Left ventricle myocardium inferior (tissue), 1 donor: ENCODE measurements around the gene SKP2. TPM values are rescaled to one million over a fixed set of nuclear protein-coding genes. Genes with fewer than 3 reads are reported as not detected.
"Not testable (repeated sequence)": the region's sequence is repeated elsewhere in the genome, so short reads cannot be mapped to it uniquely, and the experiment has no call there.

Experiments
- DNase-seq: peaks from one replicate; pipeline ENCODE4 v3.0.0-alpha.2; 2020
- H3K27ac ChIP-seq: fragments of 200-600 bp; replicated peaks from 2 replicates; pipeline ENCODE4 v1.8.0; 2021
- H3K27me3 ChIP-seq: fragments of 200-600 bp; 2 replicates; pipeline ENCODE4 v1.8.0; 2021; ENCODE audit warnings: low read depth
- H3K36me3 ChIP-seq: fragments of 200-600 bp; 2 replicates; pipeline ENCODE4 v1.8.0; 2021
- H3K4me1 ChIP-seq: fragments of 200-600 bp; 2 replicates; pipeline ENCODE4 v1.8.0; 2021
- H3K4me3 ChIP-seq: fragments of 200-600 bp; 2 replicates; pipeline ENCODE4 v1.8.0; 2021; ENCODE audit warnings: mild to moderate bottlenecking, moderate library complexity
- H3K9me3 ChIP-seq: fragments of 200-600 bp; replicated peaks from 2 replicates; pipeline ENCODE4 v1.8.0; 2021
- intact Hi-C: fragments of 100-400 bp; cut with micrococcal nuclease; formaldehyde crosslinking; loops from one replicate; pipeline ENCODE4 v1.11.0; 2022
- total RNA-seq: library from RNA; stranded (reverse); fragmentation: NEBNext Ultra II Directional; extraction: Animal tissue kit (Norgen Biotek cat#: 25700); gene quantifications from one replicate; pipeline ENCODE4 v1.2.1, GENCODE V29; 2021
- TF ChIP-seq, protein P1 (sequence below): fragments of 200-600 bp; IDR thresholded peaks from 2 replicates; pipeline ENCODE4 v1.8.0; 2021; ENCODE audit warnings: antibody characterized with exemption, mild to moderate bottlenecking, borderline replicate concordance
- donor health status: DM: no; HTN: yes; CAD: no; lungs with severe emphysema.

SKP2 gene
- total RNA-seq, 1 donor from 2014 or later = 4.6 TPM

DNA sequence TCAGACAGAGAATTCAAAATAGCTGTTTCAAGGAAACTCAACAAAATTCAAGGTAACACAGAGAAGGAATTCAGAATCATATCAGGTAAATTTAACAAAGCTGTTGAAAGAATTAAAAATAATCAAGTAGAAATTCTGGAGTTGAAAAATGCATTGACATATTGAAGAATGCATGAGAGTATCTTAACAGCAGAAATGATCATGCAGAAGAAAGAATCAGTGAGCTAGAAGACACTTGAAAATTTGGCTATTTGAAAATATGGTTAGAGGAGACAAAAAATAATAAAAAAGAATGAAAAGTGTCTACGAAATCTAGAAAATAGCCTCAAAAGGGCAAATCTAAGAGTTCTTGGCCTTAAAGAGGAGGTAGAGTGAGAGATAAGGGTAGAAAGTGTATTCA is 23.1 kb upstream of the SKP2 start:
- intact Hi-C loops = no loop called here
- Histone ChIP-seq H3K36me3 (peaks cover 50% of the 10 kb centered on the region), H3K4me1 (peaks cover 15% of the 10 kb centered on the region), H3K4me3 (no peak overlapping the region), H3K9me3 (peaks cover 13% of the 10 kb centered on the region), H3K27me3 (no peaks in the 10 kb centered on the region), H3K27ac (no peak overlapping the region)
- DNase-seq = no peak
- TF ChIP-seq, protein P1, sequence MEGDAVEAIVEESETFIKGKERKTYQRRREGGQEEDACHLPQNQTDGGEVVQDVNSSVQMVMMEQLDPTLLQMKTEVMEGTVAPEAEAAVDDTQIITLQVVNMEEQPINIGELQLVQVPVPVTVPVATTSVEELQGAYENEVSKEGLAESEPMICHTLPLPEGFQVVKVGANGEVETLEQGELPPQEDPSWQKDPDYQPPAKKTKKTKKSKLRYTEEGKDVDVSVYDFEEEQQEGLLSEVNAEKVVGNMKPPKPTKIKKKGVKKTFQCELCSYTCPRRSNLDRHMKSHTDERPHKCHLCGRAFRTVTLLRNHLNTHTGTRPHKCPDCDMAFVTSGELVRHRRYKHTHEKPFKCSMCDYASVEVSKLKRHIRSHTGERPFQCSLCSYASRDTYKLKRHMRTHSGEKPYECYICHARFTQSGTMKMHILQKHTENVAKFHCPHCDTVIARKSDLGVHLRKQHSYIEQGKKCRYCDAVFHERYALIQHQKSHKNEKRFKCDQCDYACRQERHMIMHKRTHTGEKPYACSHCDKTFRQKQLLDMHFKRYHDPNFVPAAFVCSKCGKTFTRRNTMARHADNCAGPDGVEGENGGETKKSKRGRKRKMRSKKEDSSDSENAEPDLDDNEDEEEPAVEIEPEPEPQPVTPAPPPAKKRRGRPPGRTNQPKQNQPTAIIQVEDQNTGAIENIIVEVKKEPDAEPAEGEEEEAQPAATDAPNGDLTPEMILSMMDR = no peak

DNA sequence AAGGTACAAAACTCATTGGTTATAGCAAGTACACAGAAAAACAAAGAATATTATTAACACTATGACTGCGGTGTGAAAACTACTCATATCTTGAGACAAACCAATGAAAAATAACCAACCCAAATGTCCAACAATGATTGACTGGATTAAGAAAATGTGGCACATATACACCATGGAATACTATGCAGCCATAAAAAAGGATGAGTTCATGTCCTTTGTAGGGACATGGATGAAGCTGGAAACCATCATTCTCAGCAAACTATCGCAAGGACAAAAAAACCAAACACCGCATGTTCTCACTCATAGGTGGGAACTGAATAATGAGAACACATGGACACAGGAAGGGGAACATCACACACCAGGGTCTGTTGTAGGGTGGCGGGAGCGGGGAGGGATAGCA is 22.2 kb upstream of the SKP2 start:
- H3K27ac ChIP-seq, intact Hi-C loops, DNase-seq, H3K4me3 ChIP-seq, H3K27me3 ChIP-seq: not testable (repeated sequence)
- H3K36me3 ChIP-seq = peaks cover 52% of the 10 kb centered on the region
- peaks cover 11% of the 10 kb centered on the region for H3K4me1 ChIP-seq
- H3K9me3 ChIP-seq = peaks cover 13% of the 10 kb centered on the region

DNA sequence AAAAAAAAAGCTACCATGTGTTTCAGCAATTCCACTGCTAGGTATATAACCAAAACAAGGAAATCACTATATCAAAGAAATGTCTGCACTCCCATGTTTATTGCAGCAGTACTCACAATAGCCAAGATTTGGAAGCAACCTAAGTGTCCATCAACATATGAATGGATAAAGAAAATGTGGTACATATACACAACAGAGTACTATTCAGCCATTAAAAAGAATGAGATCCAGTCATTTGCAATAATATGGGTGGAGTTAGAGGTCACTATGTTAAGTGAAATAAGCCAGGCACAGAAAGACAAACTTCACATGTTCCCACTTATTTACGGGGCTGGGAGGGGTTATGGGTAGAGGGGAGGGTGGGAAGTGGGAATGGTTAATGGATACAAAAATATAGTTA is 18.9 kb upstream of the SKP2 start:
- H3K27me3 ChIP-seq, H3K27ac ChIP-seq, DNase-seq, H3K4me1 ChIP-seq, H3K4me3 ChIP-seq, intact Hi-C loops: not testable (repeated sequence)
- Histone ChIP-seq H3K36me3 (peaks cover 60% of the 10 kb centered on the region), H3K9me3 (peaks cover 13% of the 10 kb centered on the region)

DNA sequence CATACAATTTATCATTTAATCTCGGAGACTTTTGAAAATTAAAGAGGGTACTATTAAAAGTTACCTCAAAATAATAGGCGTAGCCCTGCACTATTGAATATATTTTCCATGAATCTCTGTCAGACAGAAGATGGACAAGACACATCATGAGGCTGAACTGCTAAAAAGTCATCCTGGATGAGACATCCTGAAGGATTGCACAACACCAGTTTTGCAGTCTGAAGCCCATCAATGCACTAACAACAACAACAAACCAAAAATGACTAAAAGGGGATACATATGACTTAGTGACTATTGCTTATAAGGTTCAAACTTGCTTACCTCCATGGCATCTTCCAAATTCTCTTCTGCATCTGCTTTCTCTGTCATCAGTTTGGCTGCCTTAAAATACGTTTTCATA is 15.9 kb upstream of the SKP2 start:
- no peaks in the 10 kb centered on the region for H3K27me3 ChIP-seq
- TF ChIP-seq, protein P1 = no peak
- intact Hi-C loops = no loop called here
- H3K4me1 ChIP-seq = no peaks in the 10 kb centered on the region
- peaks cover 66% of the 10 kb centered on the region for H3K36me3 ChIP-seq
- DNase-seq = no peak
- H3K9me3 ChIP-seq = no peaks in the 10 kb centered on the region
- H3K4me3 ChIP-seq = no peak overlapping the region
- H3K27ac ChIP-seq = no peak overlapping the region

DNA sequence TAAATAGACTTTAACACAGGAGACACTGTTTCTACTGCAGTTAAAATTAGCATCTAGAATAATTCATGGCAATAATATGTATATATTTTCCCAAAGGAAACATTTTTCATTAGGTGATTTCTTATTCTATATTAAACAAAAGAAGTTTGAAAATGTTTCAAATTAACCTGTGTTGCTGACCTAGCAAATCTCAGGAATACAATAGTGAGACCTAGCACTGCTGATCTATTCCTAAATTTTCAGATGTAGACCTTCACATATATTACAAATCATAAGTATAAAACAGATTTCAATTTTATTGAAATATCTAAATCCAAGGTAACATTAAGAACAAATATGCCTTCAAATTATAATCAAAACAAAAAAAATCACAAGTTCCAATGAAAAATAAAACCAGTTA is 15.3 kb upstream of the SKP2 start:
- no peak for DNase-seq
- intact Hi-C loops = no loop called here
- Histone ChIP-seq H3K4me3 (no peak overlapping the region), H3K36me3 (peaks cover 69% of the 10 kb centered on the region), H3K27me3 (no peaks in the 10 kb centered on the region), H3K4me1 (no peaks in the 10 kb centered on the region), H3K27ac (no peak overlapping the region), H3K9me3 (no peaks in the 10 kb centered on the region)
- TF ChIP-seq, protein P1 = no peak

DNA sequence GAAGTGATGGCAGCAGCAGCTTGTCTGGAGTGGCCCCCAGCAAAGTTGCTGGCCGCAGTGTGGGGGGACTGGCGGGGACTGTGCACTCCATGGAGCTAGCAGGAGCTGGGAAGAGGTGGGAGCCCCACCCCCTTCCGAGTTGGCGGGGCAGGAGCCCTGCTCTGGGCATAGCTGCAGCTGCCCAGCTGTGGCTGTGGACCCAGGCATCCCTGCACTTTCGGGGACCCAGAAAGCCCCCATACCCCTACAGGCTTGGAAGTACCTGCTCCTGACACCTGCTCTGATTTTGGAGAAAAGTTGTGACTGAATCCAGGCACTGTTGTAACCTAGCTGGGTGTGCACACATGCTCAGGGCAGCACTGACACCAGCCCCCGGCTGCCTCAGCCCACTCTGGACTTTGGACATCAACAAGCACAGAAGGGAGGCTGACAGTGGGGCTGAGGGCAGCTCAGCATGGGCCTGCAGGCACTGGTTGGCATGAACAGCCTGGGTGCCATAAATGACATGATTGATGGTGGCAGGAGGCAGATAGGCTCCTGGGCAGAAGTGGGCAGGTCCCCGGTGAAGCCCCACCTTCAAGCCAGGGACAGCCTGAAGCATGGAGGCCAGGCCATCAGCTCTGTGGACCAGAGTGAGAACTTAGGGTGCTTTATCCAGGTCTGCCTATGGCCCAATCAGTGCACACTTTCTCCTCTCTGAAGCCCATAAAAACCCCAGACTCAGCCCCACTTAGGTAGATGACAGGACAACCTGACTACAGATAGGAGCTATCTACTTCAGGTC is 12.8 kb upstream of the SKP2 start:
- TF ChIP-seq, protein P1 = no peak
- no peak for DNase-seq
- intact Hi-C loops = no loop called here
- Histone ChIP-seq H3K4me3 (no peak overlapping the region), H3K27ac (no peak overlapping the region), H3K9me3 (no peaks in the 10 kb centered on the region), H3K4me1 (no peaks in the 10 kb centered on the region), H3K27me3 (no peaks in the 10 kb centered on the region), H3K36me3 (peaks cover 52% of the 10 kb centered on the region)
